Measurements from ENCODE around the gene PTTG1IP. TPM values are rescaled to one million over a fixed set of nuclear protein-coding genes. Genes with fewer than 3 reads are reported as not detected.

The PTTG1IP gene
- total and polyA plus RNA-seq, 2 of the 13 experiments (the other 11 are each of a cell fraction or from before 2014, with no cell fraction given), result 161 to 700 TPM

- TF ChIP-seq, protein P1, sequence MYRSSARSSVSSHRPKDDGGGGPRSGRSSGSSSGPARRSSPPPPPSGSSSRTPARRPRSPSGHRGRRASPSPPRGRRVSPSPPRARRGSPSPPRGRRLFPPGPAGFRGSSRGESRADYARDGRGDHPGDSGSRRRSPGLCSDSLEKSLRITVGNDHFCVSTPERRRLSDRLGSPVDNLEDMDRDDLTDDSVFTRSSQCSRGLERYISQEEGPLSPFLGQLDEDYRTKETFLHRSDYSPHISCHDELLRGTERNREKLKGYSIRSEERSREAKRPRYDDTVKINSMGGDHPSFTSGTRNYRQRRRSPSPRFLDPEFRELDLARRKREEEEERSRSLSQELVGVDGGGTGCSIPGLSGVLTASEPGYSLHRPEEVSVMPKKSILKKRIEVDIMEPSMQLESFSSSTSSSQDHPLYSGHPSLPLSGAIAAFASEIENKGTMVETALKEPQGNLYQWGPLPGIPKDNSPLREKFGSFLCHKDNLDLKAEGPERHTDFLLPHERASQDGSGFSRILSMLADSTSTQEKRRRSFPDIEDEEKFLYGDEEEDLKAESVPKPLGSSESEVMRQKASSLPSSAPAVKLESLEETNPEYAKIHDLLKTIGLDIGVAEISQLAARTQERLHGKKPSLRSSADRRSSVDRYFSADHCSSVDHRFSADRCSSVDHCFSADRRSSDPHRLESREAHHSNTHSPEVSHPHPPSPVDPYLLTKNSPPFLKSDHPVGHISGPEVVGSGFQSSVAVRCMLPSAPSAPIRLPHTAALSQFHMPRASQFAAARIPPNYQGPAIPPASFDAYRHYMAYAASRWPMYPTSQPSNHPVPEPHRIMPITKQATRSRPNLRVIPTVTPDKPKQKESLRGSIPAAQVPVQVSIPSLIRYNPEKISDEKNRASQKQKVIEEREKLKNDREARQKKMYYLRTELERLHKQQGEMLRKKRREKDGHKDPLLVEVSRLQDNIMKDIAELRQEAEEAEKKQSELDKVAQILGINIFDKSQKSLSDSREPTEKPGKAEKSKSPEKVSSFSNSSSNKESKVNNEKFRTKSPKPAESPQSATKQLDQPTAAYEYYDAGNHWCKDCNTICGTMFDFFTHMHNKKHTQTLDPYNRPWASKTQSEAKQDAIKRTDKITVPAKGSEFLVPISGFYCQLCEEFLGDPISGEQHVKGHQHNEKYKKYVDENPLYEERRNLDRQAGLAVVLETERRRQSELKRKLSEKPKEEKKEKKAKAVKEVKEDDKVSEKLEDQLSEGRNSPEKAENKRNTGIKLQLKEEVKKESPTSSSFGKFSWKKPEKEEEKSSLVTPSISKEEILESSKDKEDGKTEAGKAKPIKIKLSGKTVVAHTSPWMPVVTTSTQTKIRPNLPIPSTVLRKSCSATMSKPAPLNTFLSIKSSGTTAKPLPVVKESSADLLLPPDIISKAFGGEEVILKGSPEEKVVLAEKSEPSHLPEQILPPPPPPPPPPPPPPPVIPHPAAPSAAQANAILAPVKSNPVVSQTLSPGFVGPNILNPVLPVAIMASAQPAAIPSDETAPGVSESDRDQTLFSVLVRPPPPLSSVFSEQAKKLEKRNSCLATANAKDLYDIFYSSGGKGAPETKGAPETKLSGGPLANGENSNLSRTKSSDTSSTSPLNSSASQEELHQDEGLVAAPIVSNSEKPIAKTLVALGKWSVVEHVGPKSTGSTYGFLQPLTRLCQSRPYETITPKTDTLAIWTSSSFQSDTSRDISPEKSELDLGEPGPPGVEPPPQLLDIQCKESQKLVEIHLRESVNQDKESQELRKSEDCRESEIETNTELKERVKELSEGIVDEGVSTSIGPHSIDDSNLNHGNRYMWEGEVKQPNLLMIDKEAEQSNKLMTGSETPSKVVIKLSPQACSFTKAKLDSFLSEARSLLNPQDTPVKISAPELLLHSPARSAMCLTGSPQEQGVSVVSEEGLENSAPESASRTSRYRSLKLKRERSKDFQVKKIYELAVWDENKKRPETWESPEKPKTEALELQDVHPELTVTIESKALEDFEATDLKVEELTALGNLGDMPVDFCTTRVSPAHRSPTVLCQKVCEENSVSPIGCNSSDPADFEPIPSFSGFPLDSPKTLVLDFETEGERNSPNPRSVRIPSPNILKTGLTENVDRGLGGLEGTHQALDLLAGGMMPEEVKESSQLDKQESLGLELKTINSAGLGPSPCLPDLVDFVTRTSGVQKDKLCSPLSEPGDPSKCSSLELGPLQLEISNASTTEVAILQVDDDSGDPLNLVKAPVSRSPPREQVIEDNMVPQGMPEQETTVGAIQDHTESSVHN (CRISPR knock-in tag; IDR thresholded peaks at IDR 0.05), result 0 out of 2 replicates have a peak, but pooled peaks have one; percentile 76
- TF ChIP-seq ZNF510 (CRISPR knock-in tag; IDR thresholded peaks at IDR 0.05; ENCODE audit: low read depth) (0 out of 2 replicates have a peak, but pooled peaks have one; percentile 85), ZBTB38 (CRISPR knock-in tag; IDR thresholded peaks at IDR 0.05) (peak; percentile 42; the same call in 1 of the 2 replicates), EP300 (IDR thresholded peaks at IDR 0.05; ENCODE audit: low read depth in 2 of 2, low read length in 2 of 2) (no peak), EP300 (CRISPR knock-in tag; IDR thresholded peaks at IDR 0.05; ENCODE audit: borderline replicate concordance) (no peak), HOXA5 (CRISPR knock-in tag; IDR thresholded peaks at IDR 0.05) (0 out of 2 replicates have a peak, but pooled peaks have one; percentile 37), SNAPC5 (CRISPR knock-in tag; IDR thresholded peaks at IDR 0.05; ENCODE audit: borderline replicate concordance) (no peak), UBTF (CRISPR knock-in tag; IDR thresholded peaks at IDR 0.05) (no peak), RXRB (CRISPR knock-in tag; IDR thresholded peaks at IDR 0.05; ENCODE audit: borderline replicate concordance) (peak; percentile 27; the same call in 1 of the 2 replicates), LCORL (IDR thresholded peaks at IDR 0.05) (no peak), LCORL (CRISPR knock-in tag; IDR thresholded peaks at IDR 0.05) (peak; percentile 79), ISL2 (CRISPR knock-in tag; IDR thresholded peaks at IDR 0.05) (no peak), THAP11 (CRISPR knock-in tag; IDR thresholded peaks at IDR 0.05) (0 out of 2 replicates have a peak, but pooled peaks have one; percentile 30), RAD21 (CRISPR knock-in tag; IDR thresholded peaks at IDR 0.05) (peak; percentile 89)
- TF ChIP-seq, protein P2, sequence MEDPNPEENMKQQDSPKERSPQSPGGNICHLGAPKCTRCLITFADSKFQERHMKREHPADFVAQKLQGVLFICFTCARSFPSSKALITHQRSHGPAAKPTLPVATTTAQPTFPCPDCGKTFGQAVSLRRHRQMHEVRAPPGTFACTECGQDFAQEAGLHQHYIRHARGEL (CRISPR knock-in tag; IDR thresholded peaks at IDR 0.05), result 0 out of 2 replicates have a peak, but pooled peaks have one; percentile 64
- TF ChIP-seq, protein P3, sequence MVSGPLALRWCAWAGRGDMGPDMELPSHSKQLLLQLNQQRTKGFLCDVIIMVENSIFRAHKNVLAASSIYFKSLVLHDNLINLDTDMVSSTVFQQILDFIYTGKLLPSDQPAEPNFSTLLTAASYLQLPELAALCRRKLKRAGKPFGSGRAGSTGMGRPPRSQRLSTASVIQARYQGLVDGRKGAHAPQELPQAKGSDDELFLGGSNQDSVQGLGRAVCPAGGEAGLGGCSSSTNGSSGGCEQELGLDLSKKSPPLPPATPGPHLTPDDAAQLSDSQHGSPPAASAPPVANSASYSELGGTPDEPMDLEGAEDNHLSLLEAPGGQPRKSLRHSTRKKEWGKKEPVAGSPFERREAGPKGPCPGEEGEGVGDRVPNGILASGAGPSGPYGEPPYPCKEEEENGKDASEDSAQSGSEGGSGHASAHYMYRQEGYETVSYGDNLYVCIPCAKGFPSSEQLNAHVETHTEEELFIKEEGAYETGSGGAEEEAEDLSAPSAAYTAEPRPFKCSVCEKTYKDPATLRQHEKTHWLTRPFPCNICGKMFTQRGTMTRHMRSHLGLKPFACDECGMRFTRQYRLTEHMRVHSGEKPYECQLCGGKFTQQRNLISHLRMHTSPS (CRISPR knock-in tag; IDR thresholded peaks at IDR 0.05; ENCODE audit: low read depth), result peak; percentile 60
These were observed 38.1 kb upstream of the PTTG1IP start (continued) for GRCh38 chr21:44911384-44912157.

Data from HepG2 (cell line).